Chondrocyte (in vitro differentiated cells): Measurements from ENCODE around the gene SMCO1. TPM values are rescaled to one million over a fixed set of nuclear protein-coding genes. Genes with fewer than 3 reads are reported as not detected.
"Not testable (repeated sequence)": the region's sequence is repeated elsewhere in the genome, so short reads cannot be mapped to it uniquely, and the experiment has no call there.

Source experiments
- DNase-seq: peaks from one replicate; pipeline ENCODE4 v3.0.0; 2021; ENCODE audit warnings: mixed read lengths, low spot score
- H3K27ac Mint-ChIP-seq: one replicate; pipeline ENCODE4 v1.8.0; 2021; ENCODE audit warnings: mild to moderate bottlenecking, moderate library complexity, mixed read lengths; ENCODE audit not compliant: unreplicated experiment
- H3K27me3 Mint-ChIP-seq: 2 replicates; pipeline ENCODE4 v1.8.0; 2021; ENCODE audit warnings: low read depth, mixed read lengths
- H3K36me3 Mint-ChIP-seq: 2 replicates; pipeline ENCODE4 v1.8.0; 2021; ENCODE audit warnings: low read depth, mixed read lengths
- H3K4me1 Mint-ChIP-seq: 2 replicates; pipeline ENCODE4 v1.8.0; 2021; ENCODE audit warnings: low read depth, mild to moderate bottlenecking, mixed read lengths
- H3K4me3 Mint-ChIP-seq: one replicate; pipeline ENCODE4 v1.8.0; 2021; ENCODE audit warnings: mild to moderate bottlenecking, moderate library complexity, mixed read lengths; ENCODE audit not compliant: unreplicated experiment
- H3K9me3 Mint-ChIP-seq: 2 replicates; pipeline ENCODE4 v1.8.0; 2021; ENCODE audit warnings: low read depth, mixed read lengths
- total RNA-seq: library from RNA; stranded (reverse); gene quantifications from 3 replicates; pipeline ENCODE4 v1.2.1, GENCODE V29; 2021
- TF ChIP-seq, protein P1 (sequence below): fragments of 200-600 bp; sonication (generic); IDR thresholded peaks from 2 replicates; pipeline ENCODE4 v1.5.0; 2021; ENCODE audit warnings: antibody characterized with exemption, mild to moderate bottlenecking, moderate library complexity

SMCO1 gene
- total RNA-seq, 1 donor from 2014 or later = not detected

GRCh38 chr3:196517162-196517800 is 2.1 kb upstream of the SMCO1 start:
- Mint-ChIP-seq H3K27me3 (no peaks in the 10 kb centered on the region), H3K9me3 (peaks cover 14% of the 10 kb centered on the region), H3K4me3 (no peak overlapping the region), H3K4me1 (no peaks in the 10 kb centered on the region), H3K27ac (no peak overlapping the region), H3K36me3 (no peaks in the 10 kb centered on the region)
- DNase-seq = no peak
- TF ChIP-seq, protein P1, sequence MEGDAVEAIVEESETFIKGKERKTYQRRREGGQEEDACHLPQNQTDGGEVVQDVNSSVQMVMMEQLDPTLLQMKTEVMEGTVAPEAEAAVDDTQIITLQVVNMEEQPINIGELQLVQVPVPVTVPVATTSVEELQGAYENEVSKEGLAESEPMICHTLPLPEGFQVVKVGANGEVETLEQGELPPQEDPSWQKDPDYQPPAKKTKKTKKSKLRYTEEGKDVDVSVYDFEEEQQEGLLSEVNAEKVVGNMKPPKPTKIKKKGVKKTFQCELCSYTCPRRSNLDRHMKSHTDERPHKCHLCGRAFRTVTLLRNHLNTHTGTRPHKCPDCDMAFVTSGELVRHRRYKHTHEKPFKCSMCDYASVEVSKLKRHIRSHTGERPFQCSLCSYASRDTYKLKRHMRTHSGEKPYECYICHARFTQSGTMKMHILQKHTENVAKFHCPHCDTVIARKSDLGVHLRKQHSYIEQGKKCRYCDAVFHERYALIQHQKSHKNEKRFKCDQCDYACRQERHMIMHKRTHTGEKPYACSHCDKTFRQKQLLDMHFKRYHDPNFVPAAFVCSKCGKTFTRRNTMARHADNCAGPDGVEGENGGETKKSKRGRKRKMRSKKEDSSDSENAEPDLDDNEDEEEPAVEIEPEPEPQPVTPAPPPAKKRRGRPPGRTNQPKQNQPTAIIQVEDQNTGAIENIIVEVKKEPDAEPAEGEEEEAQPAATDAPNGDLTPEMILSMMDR = no peak

GRCh38 chr3:196514350-196514716 is 813 bp downstream of the SMCO1 start:
- Mint-ChIP-seq H3K9me3 (peaks cover 1% of the 10 kb centered on the region), H3K27me3 (peaks cover 4% of the 10 kb centered on the region), H3K27ac (no peak overlapping the region), H3K36me3 (no peaks in the 10 kb centered on the region), H3K4me3 (no peak overlapping the region), H3K4me1 (no peaks in the 10 kb centered on the region)
- TF ChIP-seq, protein P1 = no peak
- DNase-seq = no peak

GRCh38 chr3:196513697-196514349 is 1.3 kb downstream of the SMCO1 start:
- no peak for DNase-seq
- H3K9me3 Mint-ChIP-seq = no peaks in the 10 kb centered on the region
- TF ChIP-seq, protein P1 = no peak
- no peak overlapping the region for H3K4me3 Mint-ChIP-seq
- no peak overlapping the region for H3K27ac Mint-ChIP-seq
- peaks cover 4% of the 10 kb centered on the region for H3K27me3 Mint-ChIP-seq
- no peaks in the 10 kb centered on the region for H3K36me3 Mint-ChIP-seq
- no peaks in the 10 kb centered on the region for H3K4me1 Mint-ChIP-seq

DNA sequence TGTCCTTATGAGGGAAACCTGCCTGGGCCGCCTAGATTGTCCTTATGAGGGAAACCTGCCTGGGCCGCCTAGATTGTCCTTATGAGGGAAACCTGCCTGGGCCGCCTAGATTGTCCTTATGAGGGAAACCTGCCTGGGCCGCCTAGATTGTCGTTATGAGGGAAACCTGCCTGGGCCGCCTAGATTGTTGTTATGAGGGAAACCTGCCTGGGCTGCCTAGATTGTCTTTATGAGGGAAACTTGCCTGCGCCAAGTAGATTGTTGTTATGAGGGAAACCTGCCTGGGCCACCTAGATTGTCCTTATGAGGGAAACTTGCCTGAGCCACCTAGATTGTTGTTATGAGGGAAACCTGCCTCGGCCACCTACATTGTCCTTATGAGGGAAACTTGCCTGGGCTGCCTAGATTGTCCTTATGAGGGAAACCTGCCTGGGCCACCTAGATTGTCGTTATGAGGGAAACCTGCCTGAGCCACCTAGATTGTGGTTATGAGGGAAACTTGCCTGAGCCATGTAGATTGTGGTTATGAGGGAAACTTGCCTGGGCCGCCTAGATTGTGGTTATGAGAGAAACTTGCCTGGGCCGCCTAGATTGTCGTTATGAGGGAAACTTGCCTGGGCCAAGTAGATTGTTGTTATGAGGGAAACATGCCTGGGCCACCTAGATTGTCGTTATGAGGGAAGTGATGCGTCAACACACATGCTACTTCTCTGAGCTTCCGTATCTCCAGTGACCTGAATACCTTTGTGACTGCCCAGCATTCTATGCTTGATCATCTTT is 3.3 kb downstream of the SMCO1 start:
- H3K9me3 Mint-ChIP-seq, H3K4me3 Mint-ChIP-seq, H3K27ac Mint-ChIP-seq, H3K36me3 Mint-ChIP-seq, H3K4me1 Mint-ChIP-seq, DNase-seq, H3K27me3 Mint-ChIP-seq: not testable (repeated sequence)

GRCh38 chr3:196511108-196511507 is 4.0 kb downstream of the SMCO1 start:
- H3K4me1 Mint-ChIP-seq, H3K27me3 Mint-ChIP-seq, DNase-seq, H3K9me3 Mint-ChIP-seq, H3K27ac Mint-ChIP-seq, H3K36me3 Mint-ChIP-seq, H3K4me3 Mint-ChIP-seq: not testable (repeated sequence)

GRCh38 chr3:196506687-196507086 is 8.5 kb downstream of the SMCO1 start:
- Mint-ChIP-seq H3K9me3 (peaks cover 4% of the 10 kb centered on the region), H3K4me3 (no peak overlapping the region), H3K36me3 (no peaks in the 10 kb centered on the region), H3K27me3 (peaks cover 4% of the 10 kb centered on the region), H3K27ac (no peak overlapping the region), H3K4me1 (peaks cover 3% of the 10 kb centered on the region)
- TF ChIP-seq, protein P1 = no peak
- no peak for DNase-seq
